Measurements from ENCODE around the gene ZNF3. TPM values are rescaled to one million over a fixed set of nuclear protein-coding genes. Genes with fewer than 3 reads are reported as not detected.

ZNF3 gene
- total and polyA plus RNA-seq, 2 experiments from 2014 or later = 23.4 to 48.9 TPM

DNA sequence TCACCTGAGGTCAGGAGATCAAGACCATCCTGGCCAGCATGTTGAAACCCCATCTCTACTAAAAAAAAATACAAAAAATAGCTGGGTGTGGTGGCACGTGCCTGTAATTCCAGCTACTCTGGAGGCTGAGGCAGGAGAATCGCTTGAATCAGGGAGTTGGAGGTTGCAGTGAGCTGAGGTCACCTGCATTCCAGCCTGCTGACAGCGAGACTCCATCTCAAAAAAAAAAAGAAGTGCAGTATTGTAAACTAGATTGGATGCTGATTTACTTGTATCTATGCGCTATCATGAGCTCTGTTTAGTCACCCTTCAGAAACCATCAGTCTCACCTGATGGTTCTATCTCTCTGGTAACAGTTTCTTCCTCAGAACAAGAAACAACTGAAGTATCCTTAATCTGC lies 18.1 kb downstream of the ZNF3 start (continued):
- TF ChIP-seq, protein P1, sequence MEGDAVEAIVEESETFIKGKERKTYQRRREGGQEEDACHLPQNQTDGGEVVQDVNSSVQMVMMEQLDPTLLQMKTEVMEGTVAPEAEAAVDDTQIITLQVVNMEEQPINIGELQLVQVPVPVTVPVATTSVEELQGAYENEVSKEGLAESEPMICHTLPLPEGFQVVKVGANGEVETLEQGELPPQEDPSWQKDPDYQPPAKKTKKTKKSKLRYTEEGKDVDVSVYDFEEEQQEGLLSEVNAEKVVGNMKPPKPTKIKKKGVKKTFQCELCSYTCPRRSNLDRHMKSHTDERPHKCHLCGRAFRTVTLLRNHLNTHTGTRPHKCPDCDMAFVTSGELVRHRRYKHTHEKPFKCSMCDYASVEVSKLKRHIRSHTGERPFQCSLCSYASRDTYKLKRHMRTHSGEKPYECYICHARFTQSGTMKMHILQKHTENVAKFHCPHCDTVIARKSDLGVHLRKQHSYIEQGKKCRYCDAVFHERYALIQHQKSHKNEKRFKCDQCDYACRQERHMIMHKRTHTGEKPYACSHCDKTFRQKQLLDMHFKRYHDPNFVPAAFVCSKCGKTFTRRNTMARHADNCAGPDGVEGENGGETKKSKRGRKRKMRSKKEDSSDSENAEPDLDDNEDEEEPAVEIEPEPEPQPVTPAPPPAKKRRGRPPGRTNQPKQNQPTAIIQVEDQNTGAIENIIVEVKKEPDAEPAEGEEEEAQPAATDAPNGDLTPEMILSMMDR (conservative IDR thresholded peaks at IDR 0.05; ENCODE audit: low read depth in 2 of 2) = no peak
- no peak for TF ChIP-seq JUNB (IDR thresholded peaks at IDR 0.05; ENCODE audit: unreplicated experiment)
- no peak for TF ChIP-seq EZH2 (IDR thresholded peaks at IDR 0.05; ENCODE audit: low read depth, unreplicated experiment)
- TF ChIP-seq ZNF331 (CRISPR knock-in tag; IDR thresholded peaks at IDR 0.05; ENCODE audit: low read depth) = no peak
- TF ChIP-seq, protein P2, sequence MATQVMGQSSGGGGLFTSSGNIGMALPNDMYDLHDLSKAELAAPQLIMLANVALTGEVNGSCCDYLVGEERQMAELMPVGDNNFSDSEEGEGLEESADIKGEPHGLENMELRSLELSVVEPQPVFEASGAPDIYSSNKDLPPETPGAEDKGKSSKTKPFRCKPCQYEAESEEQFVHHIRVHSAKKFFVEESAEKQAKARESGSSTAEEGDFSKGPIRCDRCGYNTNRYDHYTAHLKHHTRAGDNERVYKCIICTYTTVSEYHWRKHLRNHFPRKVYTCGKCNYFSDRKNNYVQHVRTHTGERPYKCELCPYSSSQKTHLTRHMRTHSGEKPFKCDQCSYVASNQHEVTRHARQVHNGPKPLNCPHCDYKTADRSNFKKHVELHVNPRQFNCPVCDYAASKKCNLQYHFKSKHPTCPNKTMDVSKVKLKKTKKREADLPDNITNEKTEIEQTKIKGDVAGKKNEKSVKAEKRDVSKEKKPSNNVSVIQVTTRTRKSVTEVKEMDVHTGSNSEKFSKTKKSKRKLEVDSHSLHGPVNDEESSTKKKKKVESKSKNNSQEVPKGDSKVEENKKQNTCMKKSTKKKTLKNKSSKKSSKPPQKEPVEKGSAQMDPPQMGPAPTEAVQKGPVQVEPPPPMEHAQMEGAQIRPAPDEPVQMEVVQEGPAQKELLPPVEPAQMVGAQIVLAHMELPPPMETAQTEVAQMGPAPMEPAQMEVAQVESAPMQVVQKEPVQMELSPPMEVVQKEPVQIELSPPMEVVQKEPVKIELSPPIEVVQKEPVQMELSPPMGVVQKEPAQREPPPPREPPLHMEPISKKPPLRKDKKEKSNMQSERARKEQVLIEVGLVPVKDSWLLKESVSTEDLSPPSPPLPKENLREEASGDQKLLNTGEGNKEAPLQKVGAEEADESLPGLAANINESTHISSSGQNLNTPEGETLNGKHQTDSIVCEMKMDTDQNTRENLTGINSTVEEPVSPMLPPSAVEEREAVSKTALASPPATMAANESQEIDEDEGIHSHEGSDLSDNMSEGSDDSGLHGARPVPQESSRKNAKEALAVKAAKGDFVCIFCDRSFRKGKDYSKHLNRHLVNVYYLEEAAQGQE (IDR thresholded peaks at IDR 0.05; ENCODE audit: unreplicated experiment) = no peak
- TF ChIP-seq, protein P3, sequence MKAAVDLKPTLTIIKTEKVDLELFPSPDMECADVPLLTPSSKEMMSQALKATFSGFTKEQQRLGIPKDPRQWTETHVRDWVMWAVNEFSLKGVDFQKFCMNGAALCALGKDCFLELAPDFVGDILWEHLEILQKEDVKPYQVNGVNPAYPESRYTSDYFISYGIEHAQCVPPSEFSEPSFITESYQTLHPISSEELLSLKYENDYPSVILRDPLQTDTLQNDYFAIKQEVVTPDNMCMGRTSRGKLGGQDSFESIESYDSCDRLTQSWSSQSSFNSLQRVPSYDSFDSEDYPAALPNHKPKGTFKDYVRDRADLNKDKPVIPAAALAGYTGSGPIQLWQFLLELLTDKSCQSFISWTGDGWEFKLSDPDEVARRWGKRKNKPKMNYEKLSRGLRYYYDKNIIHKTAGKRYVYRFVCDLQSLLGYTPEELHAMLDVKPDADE (IDR thresholded peaks at IDR 0.05) = no peak
- no peak for TF ChIP-seq ZNF114 (CRISPR knock-in tag; IDR thresholded peaks at IDR 0.05)
- no peak for TF ChIP-seq EZH2phosphoT487 (IDR thresholded peaks at IDR 0.05; ENCODE audit: unreplicated experiment)
- no peak for TF ChIP-seq POLR2AphosphoS5 (IDR thresholded peaks at IDR 0.05; ENCODE audit: low read depth)
- TF ChIP-seq CREB1 (CRISPR knock-in tag; IDR thresholded peaks at IDR 0.05; ENCODE audit: low read depth) = no peak

GRCh38 chr7:100061518-100062193 lies 19.9 kb downstream of the ZNF3 start:
- Histone ChIP-seq H3K4me2 (no peak overlapping the region), H3F3A (replicated peaks; ENCODE audit: low read depth) (peaks cover 12% of the 10 kb centered on the region; the same call in 1 of the 2 replicates), H2AFZ (no peak overlapping the region), H3K4me1 (ENCODE audit: insufficient read depth) (no peaks in the 10 kb centered on the region), H3K9me2 (ENCODE audit: insufficient read depth) (no peaks in the 10 kb centered on the region), H4K20me1 (replicated peaks; ENCODE audit: insufficient read depth) (peaks cover 6% of the 10 kb centered on the region; the same call in 1 of the 2 replicates), H3K4me3 (no peak overlapping the region), H3K36me3 (ENCODE audit: insufficient read depth) (peaks cover 40% of the 10 kb centered on the region), H3K79me2 (replicated peaks; ENCODE audit: insufficient read depth) (no peaks in the 10 kb centered on the region), H3K27me3 (ENCODE audit: insufficient read depth) (no peaks in the 10 kb centered on the region), H3K27ac (ENCODE audit: low read depth) (no peak overlapping the region)
- no peak for ATAC-seq
- Mint-ChIP-seq H3K27me3 (ENCODE audit: insufficient read depth, low read depth, poor library complexity) (peaks cover 7% of the 10 kb centered on the region), H3K4me3 (no peak overlapping the region), H3K4me1 (no peaks in the 10 kb centered on the region), H3K9me3 (no peaks in the 10 kb centered on the region), H3K27ac (no peak overlapping the region), H3K36me3 (ENCODE audit: low read depth) (peaks cover 87% of the 10 kb centered on the region)
- DNase-seq (ENCODE audit: low spot score) = no peak
- TF ChIP-seq POLR2AphosphoS5 (IDR thresholded peaks at IDR 0.05; ENCODE audit: low read depth) = no peak
- TF ChIP-seq, protein P1 (conservative IDR thresholded peaks at IDR 0.05; ENCODE audit: low read depth in 2 of 2) = no peak
- TF ChIP-seq ZNF331 (CRISPR knock-in tag; IDR thresholded peaks at IDR 0.05; ENCODE audit: low read depth) = no peak
- no peak for TF ChIP-seq NANOG (IDR thresholded peaks at IDR 0.05; ENCODE audit: borderline replicate concordance)
- no peak for TF ChIP-seq CREB1 (CRISPR knock-in tag; IDR thresholded peaks at IDR 0.05; ENCODE audit: low read depth)
- TF ChIP-seq, protein P3 (IDR thresholded peaks at IDR 0.05) = no peak
- TF ChIP-seq EZH2 (IDR thresholded peaks at IDR 0.05; ENCODE audit: low read depth, unreplicated experiment) = no peak
- TF ChIP-seq EZH2phosphoT487 (IDR thresholded peaks at IDR 0.05; ENCODE audit: unreplicated experiment) = no peak
- no peak for TF ChIP-seq ZNF114 (CRISPR knock-in tag; IDR thresholded peaks at IDR 0.05)
- TF ChIP-seq JUNB (IDR thresholded peaks at IDR 0.05; ENCODE audit: unreplicated experiment) = no peak
- TF ChIP-seq STAT1 (IDR thresholded peaks at IDR 0.05; ENCODE audit: unreplicated experiment) = no peak
